Bronchial epithelial cell (primary cell): ENCODE results near the gene TPT1. TPM values are rescaled to one million over a fixed set of nuclear protein-coding genes. Genes with fewer than 3 reads are reported as not detected.

Source experiments
- DNase-seq: peaks from one replicate; pipeline ENCODE4 v3.0.0-alpha.2; 2010; ENCODE audit warnings: low read depth
- FAIRE-seq: peaks from 2 replicates; lab custom pipeline; 2011; peaks lifted over from hg19 to GRCh38; lab: Jason Lieb, UNC
- H3K27me3 ChIP-seq: 2 replicates; pipeline ENCODE4 v1.5.1; 2011; ENCODE audit warnings: low read length; ENCODE audit not compliant: control insufficient read depth, insufficient read depth
- H3K36me3 ChIP-seq: 2 replicates; pipeline ENCODE4 v1.5.1; 2011; ENCODE audit warnings: low read length; ENCODE audit not compliant: control insufficient read depth, insufficient read depth
- H3K4me3 ChIP-seq: 2 replicates; pipeline ENCODE4 v1.5.1; 2011; ENCODE audit warnings: mild to moderate bottlenecking, low read depth, low read length, control low read depth
- CTCF ChIP-seq: IDR thresholded peaks from 2 replicates; pipeline ENCODE4 v1.5.1; 2011; ENCODE audit warnings: mild to moderate bottlenecking, moderate library complexity, low read length, control low read depth, inconsistent platforms; ENCODE audit not compliant: insufficient read depth, severe bottlenecking
- total RNA-seq: library from RNA; depleted of rRNA; stranded (reverse); fragments of >200 nt; gene quantifications from 2 replicates; pipeline ENCODE4 v1.2.1, GENCODE V29; 2014

The TPT1 gene
- total RNA-seq, 1 donor from 2014 or later = 7,903 TPM

GRCh38 chr13:45341799-45342500 lies 967 bp upstream of the TPT1 start:
- no peak for FAIRE-seq
- H3K36me3 ChIP-seq = peaks cover 21% of the 10 kb centered on the region

GRCh38 chr13:45340422-45341033 lies 455 bp downstream of the TPT1 start:
- DNase-seq (peak; percentile 68), FAIRE-seq (no peak)
- Histone ChIP-seq H3K36me3 (peaks cover 23% of the 10 kb centered on the region), H3K27me3 (no peaks in the 10 kb centered on the region), H3K4me3 (peak overlapping the region; percentile 99)
- peak; percentile 66 for TF ChIP-seq CTCF

More at GRCh38 chr13:45341799-45342500, 967 bp upstream of the TPT1 start:
- TF ChIP-seq CTCF = no peak
- Histone ChIP-seq H3K27me3 (no peaks in the 10 kb centered on the region), H3K4me3 (peak overlapping the region; percentile 69)
- peak; percentile 74 for DNase-seq

- FAIRE-seq = no peak
These were observed 1.1 kb downstream of the TPT1 start for GRCh38 chr13:45339867-45340266.

GRCh38 chr13:45339399-45339798 lies 1.6 kb downstream of the TPT1 start:
- peaks cover 20% of the 10 kb centered on the region for H3K36me3 ChIP-seq
- TF ChIP-seq CTCF = no peak
- DNase-seq = no peak
- H3K4me3 ChIP-seq = peak overlapping the region; percentile 99
- no peaks in the 10 kb centered on the region for H3K27me3 ChIP-seq
- no peak for FAIRE-seq

More at GRCh38 chr13:45339867-45340266, 1.1 kb downstream of the TPT1 start:
- no peak for TF ChIP-seq CTCF
- H3K36me3 ChIP-seq = peaks cover 21% of the 10 kb centered on the region
- H3K4me3 ChIP-seq = peak overlapping the region; percentile 99
- no peak for DNase-seq
- H3K27me3 ChIP-seq = no peaks in the 10 kb centered on the region

- FAIRE-seq = no peak
- Histone ChIP-seq H3K27me3 (no peaks in the 10 kb centered on the region), H3K4me3 (no peak overlapping the region), H3K36me3 (peaks cover 20% of the 10 kb centered on the region)
- DNase-seq = no peak
- no peak for TF ChIP-seq CTCF
These were observed 3.2 kb downstream of the TPT1 start for GRCh38 chr13:45337803-45338202.
